MM.1S (cell line): ENCODE results near the gene MSI2.

Source experiments
- CTCF ChIP-seq: fragments of 300-600 bp; sonication (generic); IDR thresholded peaks from 2 replicates; pipeline ENCODE4 v1.5.1; 2016; ENCODE audit warnings: antibody characterized with exemption, low read length, mixed read lengths
- EZH2phosphoT487 ChIP-seq: fragments of 300-600 bp; sonication (generic); IDR thresholded peaks from 2 replicates; pipeline ENCODE4 v1.6.1; 2018; ENCODE audit warnings: antibody characterized with exemption, low read length

DNA sequence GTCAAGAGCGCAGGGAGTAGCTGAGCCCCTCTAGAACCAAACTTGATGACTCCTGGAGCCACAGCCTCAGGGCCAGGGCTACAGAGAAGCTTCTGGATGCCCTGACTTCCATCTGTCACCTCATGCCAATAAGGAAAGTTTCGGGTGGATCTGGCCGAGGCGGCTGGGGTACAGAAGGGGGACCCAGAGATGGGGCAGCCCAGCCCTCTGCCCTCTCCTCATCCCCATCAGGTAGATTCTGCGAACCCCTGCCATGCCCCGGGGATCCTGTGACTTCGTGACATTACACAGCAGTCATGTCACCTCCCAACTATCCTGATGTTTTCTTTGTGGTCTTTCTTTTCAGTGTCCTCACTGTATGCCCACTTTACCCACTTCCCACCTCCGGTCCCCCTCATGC, 374.4 kb downstream of the MSI2 start:
- TF ChIP-seq CTCF (no peak), EZH2phosphoT487 (no peak)
